Raji (cell line): ENCODE measurements around the gene KCNQ1.

Experiments
- POLR2A ChIP-seq: IDR thresholded peaks from 2 replicates; pipeline ENCODE4 v1.6.1; 2011; ENCODE audit warnings: low read depth, low read length, control low read depth; ENCODE audit not compliant: insufficient read depth

Gene KCNQ1

GRCh38 chr11:2584812-2585565 is 140.2 kb downstream of the KCNQ1 start:
- no peak for TF ChIP-seq POLR2A

GRCh38 chr11:2585566-2586086 is 140.8 kb downstream of the KCNQ1 start:
- TF ChIP-seq POLR2A, result no peak

- no peak for TF ChIP-seq POLR2A
Measured at GRCh38 chr11:2586087-2586792, 141.4 kb downstream of the KCNQ1 start.

GRCh38 chr11:2586793-2587131 is 142.0 kb downstream of the KCNQ1 start:
- TF ChIP-seq POLR2A, result no peak

- no peak for TF ChIP-seq POLR2A
Measured at GRCh38 chr11:2587132-2587930, 142.5 kb downstream of the KCNQ1 start.

- TF ChIP-seq POLR2A, result no peak
Measured at GRCh38 chr11:2587976-2588748, 143.4 kb downstream of the KCNQ1 start.

GRCh38 chr11:2588809-2589537 is 144.2 kb downstream of the KCNQ1 start:
- no peak for TF ChIP-seq POLR2A

- no peak for TF ChIP-seq POLR2A
Measured at GRCh38 chr11:2589538-2589934, 144.7 kb downstream of the KCNQ1 start.

- TF ChIP-seq POLR2A, result no peak
Measured at GRCh38 chr11:2590131-2590964, 145.5 kb downstream of the KCNQ1 start.

GRCh38 chr11:2590965-2591754 is 146.4 kb downstream of the KCNQ1 start:
- no peak for TF ChIP-seq POLR2A

- TF ChIP-seq POLR2A, result no peak
Measured at GRCh38 chr11:2591805-2592204, 147.0 kb downstream of the KCNQ1 start.

- TF ChIP-seq POLR2A, result no peak
Measured at GRCh38 chr11:2592559-2593392, 148.0 kb downstream of the KCNQ1 start.

GRCh38 chr11:2593393-2593950 is 148.7 kb downstream of the KCNQ1 start:
- no peak for TF ChIP-seq POLR2A
